NCI-H82 treated with DMSO at 0.1 percent for 48 hours (cell line): ENCODE measurements around the gene SYT9.

Source experiments
- DNase-seq: peaks from one replicate; lab custom pipeline; 2025; ENCODE audit not compliant: unreplicated experiment; lab: John Stamatoyannopoulos, UW

SYT9 gene, protein sequence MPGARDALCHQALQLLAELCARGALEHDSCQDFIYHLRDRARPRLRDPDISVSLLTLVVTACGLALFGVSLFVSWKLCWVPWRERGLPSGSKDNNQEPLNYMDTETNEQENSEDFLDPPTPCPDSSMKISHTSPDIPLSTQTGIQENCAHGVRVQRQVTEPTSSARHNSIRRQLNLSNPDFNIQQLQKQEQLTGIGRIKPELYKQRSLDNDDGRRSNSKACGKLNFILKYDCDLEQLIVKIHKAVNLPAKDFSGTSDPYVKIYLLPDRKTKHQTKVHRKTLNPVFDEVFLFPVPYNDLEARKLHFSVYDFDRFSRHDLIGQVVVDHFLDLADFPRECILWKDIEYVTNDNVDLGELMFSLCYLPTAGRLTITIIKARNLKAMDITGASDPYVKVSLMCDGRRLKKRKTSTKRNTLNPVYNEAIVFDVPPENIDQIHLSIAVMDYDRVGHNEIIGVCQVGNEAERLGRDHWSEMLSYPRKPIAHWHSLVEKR

DNA sequence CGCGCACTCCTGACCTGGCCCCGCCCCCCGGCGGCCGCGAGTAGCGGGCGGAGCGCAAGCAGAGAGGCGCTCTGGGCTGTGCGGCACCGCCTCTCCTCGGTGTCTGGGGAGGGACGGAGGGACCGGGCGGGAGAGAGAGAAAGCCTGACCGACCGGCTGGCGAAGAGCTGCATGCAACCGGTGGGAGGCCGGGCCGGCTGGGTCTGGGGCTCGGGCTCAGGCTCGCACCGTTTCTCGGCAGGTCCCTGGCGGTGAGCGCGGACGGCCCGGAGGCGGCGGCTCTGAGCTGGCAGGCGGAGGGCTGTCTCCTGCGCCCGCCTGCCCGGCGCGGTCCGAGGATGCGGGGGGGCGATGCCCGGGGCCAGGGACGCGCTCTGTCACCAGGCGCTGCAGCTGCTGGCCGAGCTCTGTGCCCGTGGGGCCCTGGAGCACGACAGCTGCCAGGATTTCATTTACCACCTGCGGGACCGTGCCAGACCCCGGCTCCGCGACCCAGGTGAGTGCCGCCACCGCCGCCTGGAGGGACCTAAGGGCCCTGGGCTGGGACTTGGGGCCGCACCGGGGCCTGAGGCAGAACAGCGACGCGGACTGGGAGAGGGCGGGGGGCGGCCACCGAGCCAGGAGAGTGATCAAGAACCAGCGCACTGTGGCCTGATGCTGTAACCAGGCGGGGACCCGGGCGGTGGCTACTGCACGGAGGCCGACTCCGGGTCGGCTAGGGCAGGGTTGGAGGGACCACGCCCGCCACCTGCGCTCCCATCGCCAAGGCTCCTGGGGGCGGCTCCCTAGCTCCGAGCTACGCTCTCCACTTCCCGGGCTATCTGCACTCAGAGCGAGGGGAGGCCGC lies at the start of gene SYT9:
TSS of gene SYT9 (plus strand) at position 69 of the 847 bp plus-strand sequence. CDS start at position 352, 283 bp downstream.
- no peak for DNase-seq

DNA sequence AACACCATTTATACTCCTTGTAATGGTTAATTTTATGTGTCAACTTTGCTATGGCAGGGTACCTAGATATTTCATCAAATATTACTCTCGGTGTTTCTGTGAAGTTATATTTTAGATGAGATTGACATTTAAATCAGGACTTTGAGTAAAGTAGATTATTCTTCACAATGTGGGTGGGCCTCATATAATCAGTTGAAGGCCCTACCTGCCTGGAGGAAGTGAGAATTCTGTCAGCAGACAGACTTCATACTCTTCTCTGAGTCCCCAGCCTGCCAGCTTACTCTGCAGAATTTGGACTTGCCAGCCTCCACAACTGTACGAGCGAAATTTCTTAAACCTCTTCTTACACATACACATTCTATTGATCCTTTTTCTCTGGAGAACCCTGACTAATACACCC lies 49.3 kb upstream of the SYT9 start:
- DNase-seq, result no peak

DNA sequence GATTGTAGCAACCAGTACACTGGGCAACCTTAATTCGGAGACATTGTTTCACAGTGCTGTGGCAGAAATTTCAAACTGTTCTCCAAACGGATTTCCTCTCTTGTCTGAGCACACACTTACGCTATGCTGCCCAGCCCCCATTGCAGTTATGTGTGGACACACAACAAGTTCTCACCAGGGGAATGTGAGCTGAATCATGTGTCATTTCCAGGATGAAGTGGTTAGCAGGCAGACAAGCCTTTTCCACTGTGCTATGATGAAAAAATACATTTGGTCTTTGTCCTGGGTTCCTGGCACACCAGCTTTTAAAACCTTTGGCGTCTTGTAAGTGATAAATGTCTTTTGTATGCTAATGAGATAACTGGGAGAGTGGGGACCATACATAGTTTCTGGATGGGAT lies 46.9 kb upstream of the SYT9 start:
- peak; percentile 7 for DNase-seq

DNA sequence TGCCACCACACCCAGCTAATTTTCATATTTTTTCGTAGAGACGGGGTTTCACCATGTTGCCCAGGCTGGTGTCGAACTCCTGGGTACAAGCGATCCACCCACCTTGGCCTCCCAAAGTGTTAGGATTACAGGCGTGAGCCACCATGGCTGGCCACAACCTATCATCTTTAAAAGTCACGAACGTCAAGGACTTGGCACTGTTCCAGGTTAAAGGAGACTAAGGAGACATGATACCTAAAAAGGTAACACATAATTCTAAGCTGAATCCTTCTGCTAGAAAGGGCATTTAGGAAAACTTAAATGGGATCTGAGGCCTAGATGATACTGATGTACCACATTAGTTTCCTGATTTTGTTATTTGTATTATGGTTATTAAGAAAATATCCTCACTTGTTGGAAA lies 43.3 kb upstream of the SYT9 start:
- no peak for DNase-seq

DNA sequence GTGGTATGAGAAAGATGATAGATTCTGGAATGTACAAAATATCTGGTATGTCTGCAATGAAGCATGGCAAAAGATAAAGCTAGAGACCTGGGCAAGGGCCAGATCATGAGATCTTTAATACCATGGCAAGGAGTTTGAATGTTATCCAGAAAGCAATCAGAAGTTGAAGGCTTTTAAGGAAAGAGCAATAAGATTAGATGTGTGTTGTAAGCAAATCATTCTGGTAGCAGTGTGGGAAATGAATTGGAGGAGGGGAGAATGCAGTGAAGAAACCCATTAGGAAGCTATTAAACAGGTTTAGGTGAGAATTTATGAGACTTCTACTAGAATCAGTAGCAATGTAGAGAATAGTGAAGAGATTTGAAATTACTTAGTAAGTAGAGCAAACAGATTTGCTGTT lies 32.2 kb upstream of the SYT9 start:
- DNase-seq, result no peak

DNA sequence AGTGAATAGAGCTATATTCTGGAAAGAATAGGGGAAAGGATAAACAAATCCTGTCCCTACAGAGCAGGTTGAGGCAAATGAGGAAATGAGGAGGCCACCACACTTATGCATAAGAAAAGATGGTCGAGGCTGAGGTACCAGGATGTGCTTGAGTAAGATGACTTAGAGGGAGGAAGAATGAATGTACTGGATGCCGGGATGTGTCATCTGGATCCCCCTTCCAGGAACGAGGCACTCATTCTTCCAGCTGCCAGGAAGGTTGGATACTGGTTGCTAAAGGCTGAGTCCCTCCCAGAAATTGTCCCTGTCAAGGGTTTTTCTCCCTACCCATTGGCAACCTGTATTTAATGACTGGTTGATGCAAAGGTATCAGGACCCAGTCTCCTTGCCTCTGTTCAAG lies 31.1 kb upstream of the SYT9 start:
- no peak for DNase-seq

DNA sequence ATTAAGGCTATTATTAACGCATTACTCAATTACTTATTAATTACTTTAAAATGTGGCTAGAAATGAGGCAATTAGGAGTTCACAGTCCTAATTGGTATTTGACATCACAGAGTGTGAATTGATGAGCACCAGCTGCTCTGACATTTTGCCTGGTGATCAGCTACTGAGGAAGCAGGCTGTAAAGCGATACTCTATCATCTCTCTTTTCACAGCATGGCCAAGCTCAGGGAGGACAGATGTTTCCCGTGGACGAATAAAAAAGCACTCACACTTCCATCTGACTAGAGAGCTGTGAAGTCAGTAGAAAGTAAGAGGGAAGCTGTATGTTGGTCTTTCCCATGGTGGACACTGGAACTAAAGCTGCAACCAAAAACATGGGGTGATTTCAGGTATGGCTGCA lies 29.1 kb upstream of the SYT9 start:
- no peak for DNase-seq

DNA sequence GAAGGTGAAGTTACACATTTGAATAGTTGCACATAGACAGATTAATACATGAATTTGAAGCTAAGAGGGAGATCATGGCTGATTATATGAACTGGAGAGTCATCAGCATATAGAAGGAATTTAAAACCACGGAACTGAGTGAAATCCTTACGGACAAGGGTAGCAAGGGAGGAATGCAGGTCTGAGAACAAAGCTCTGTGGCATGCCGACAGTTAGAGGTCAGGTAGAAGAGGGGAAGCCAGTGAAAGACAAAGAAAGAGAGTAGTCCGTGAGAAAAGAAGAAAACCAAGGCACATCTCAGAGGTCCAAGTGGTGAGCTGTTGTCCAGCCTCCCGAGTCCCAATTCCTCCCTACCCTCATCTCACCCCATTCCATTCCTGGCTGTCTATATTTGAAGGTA lies 11.8 kb upstream of the SYT9 start:
- DNase-seq, result no peak

DNA sequence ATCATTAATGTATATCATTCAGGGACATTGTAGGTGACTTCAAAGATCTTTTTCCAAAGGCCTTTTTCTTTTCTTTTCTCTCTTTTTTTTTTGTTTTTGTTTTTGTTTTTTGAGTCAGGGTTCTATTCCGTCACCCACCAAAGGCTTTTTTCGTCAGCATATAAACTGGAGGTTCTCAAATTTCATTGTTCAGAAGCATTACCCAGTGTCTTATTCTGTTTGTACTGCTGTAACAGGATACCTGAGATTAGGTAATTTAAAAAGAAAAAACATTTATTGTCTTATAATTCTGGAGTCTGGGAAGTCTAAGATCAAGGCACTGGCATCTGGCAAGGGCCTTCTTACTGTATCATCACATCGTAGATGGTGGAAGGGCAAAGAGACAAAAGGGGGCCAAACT lies 6.4 kb upstream of the SYT9 start:
- no peak for DNase-seq

DNA sequence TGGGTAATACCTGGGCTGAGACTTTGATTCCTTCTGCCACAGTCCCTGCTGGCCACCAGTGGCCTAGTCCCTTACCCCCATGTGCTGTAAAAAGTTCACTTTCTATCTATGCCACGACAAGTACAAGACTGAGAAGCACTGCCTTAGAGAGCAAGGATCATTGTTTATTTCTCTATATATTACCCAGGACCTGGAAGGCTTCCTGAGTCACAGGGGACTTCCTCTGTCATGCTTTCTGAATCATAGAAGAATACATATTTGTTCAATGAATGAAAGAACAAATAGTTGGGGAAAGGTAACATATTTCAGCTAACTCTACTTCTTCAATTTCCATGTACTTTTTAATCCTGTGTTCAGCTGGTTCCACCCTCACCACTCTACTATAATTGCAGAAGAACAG lies 5.5 kb upstream of the SYT9 start:
- DNase-seq, result no peak

DNA sequence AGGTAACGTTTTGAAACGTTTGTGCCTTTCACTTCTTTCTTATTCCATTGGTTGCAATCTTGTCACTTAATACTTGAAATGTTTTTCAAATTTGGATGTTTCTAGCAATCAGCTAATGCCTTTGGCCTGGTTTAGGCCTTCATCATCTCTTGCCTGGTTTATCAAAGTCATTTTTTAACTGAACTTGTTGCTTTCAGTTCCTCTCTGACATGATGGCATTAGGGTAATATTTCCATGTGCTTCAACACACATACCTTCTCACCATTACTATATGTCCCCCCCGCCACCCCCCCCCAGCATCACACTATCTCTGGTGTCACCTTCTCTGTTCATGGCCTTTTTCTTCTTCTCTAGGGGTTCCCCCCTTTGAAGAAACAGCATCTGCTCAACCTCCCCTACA lies 1.5 kb upstream of the SYT9 start:
- DNase-seq, result no peak

DNA sequence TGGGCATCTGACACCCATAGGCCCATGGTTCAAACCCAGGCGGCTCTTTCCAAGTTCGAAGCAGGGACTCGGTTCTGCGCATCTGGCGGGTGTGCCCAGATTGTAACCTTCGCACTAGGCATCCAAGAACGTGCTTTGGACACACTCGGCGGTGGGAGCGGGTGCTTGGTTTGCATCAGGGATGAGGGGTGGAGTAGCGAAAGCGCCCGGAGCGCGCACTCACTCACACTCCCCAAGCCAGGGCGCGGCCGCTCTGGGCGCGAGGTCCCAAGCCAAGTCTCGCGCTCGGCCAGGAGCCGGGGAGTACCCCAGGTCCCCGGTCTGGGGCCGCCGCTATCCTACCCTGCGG lies 243 bp upstream of the SYT9 start:
- no peak for DNase-seq

DNA sequence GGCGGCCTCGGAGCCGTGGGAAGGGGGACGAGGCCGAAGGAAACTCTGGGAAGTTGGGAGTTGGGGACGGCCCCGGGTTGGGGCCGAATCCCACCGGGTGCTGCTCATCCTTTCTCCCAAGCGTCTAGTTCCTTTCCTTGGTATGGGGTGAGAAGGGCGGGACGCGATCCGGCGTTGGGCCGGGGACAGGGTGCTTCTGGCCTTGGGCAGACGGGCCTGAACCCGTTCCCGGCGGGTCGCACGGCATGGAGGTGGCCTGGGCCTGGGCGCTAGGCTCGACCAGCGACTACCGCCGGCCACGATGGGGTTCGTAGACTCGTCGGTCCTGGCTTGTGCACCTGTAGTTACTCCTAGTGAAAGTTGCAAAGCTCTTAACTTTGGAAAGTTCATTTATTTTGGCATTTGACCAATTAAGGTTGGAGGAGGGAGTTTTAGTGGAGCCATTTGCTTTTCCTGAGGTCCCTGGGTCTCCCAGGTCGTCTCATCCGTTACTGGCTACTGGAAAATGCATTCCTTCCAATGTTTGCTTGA lies 1.0 kb downstream of the SYT9 start:
- DNase-seq, result no peak

DNA sequence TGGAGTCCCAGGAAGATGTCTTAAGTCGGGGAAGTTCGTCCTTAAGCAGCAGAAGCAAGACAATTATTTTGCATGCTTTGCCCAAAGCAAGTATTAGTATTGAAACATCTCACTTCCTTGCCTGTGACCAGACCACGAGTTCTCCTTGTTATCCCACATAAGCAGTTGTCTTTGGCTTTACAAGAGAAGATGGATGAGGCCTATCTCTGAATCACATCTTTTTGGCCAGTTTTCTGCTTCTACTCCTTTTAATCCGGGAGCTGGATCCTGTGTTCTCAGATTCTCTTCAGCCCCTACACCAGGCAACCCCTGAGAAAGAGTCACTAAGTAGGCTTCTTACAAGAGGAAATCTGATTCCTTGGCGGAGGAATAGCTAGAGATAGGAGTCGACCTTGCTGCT lies 2.1 kb downstream of the SYT9 start:
- DNase-seq, result no peak

DNA sequence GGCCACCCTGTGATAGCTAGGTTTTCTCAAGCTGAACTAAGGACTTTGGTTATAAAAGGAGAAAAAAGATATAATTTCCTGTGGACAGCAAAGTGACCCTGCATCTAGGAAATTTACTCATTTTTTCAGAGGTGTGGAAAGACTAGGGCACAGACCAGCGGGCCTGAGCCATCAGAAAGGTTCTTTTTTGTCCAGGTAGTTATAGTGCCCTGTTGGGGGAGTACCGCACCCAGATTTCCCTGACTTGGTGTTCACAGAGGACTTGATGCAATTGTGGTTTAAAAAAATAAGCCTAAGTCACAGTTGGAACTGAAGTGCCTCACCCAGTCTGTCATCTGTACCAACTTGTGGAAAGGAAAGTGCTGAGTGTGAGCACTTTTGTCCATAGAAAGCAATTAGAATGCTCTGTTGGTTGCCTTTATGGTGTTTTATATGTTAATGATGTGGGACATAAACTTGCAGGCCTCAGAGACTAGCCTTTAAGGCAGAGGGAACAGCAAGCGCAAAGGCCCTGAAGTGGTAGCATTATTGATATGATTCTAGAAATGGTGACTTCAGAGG lies 3.1 kb downstream of the SYT9 start:
- no peak for DNase-seq

DNA sequence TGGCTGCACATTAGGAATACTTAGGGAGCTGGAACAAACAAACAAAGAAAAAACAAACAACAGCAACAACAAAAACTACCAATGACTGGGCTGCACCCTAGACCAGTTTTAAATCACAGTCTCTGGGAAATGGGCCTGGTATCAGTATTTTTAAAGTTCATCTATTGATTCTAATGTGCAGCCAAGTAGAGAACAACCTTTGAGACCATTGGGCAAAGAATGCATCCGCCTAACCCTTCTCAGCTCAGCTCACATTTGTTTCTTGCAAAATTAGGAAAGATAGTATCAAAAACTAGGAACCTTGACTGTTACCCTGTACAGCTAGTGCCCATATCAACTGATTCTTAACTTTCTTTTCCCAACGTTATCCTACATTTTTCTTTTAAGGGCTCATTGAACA lies 5.2 kb downstream of the SYT9 start:
- no peak for DNase-seq

DNA sequence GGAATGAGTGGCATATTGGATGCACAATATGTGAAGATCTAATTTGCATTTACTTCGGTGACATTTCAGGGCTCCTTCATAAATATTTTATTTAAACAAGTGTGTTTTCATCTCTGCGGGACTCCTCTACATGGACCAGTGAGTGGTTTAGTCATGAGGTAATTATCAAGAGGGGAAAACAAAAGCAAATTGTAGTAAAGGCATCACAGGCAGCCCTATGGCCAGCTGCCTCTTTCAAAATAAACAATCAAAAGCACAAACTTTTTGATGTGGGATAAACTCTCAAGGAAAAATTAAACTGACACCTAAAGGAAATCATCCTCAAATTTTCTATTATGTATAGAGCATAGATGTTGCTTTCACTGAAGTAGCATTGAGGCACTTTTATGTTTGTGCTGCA lies 6.0 kb downstream of the SYT9 start:
- DNase-seq, result no peak

DNA sequence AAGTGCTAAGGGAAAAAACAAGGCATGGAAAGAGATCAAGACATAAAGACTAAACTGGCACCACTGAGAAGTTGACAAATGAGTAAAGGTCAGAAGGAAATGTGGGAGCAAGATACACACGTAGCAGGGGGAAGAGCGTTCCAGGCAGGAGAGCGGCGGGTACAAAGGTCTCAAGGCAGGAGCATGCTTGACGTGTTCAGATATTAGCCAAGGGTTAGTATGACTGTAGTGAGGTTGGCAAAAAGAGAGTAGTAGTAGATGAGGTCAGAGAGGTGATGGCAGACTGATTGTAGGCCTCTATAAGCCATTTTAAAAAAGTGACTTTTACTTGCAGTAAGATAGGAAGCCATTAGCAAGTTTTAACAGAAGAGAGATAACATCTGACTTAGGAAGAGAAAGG lies 9.9 kb downstream of the SYT9 start:
- no peak for DNase-seq

DNA sequence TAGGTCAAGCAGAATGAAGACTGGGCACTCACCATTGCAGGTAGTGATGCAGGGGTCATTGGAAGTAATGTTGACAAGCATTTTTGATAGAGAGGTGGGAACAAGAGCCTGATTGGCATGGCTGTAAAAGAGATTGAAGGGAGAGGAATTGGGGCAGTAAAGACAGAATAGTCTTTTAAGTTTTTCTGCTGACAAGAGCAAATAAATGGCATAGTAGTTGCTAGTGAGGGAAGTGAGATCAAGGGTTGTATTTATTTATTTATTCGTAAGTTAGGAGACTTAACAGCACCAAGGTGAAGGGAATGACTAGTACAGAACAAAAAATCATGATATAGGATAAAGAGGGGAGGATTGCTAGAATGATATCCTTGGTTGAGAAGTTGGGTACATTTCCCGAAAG lies 11.0 kb downstream of the SYT9 start:
- no peak for DNase-seq

DNA sequence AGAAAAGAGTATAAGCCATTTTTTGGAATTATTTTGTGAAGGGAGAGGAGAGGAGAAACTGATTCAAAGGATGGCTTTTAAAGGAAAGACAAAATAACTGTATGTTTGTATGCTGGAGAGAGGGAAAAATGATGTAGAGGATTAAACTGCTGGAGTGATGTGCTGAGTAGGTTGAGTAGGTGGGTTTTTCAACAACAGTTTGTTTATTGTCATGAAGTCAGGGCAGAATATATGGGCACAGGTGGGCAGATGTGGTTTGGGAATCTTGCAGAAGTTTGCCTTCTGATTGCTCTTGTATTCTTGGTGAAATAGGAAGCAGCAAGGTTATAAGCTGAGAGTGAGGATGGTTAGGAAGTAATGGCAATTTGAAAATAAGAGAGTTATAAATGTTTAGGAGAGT lies 12.1 kb downstream of the SYT9 start:
- DNase-seq, result no peak

DNA sequence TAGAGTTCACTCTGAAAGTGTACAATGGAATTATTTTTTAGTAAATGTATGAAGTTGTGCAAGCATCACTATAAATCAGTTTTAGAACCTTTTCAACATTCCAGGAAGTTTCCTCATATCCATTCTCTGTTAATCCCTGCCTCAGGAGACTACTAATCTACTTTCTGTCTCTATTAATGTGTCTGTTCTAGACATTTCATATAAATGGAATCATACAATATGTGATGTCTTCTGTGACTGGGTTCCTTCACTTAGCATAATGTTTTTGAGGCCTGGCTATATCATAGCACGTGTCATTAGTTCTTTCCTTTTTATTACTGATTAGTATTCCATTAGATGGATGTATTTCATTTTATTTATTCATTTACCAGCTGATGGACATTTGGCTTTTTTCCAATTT lies 17.1 kb downstream of the SYT9 start:
- DNase-seq, result no peak
